ENCODE data around the gene MLX.
"Not testable (repeated sequence)": the region's sequence is repeated elsewhere in the genome, so short reads cannot be mapped to it uniquely, and the experiment has no call there.

MLX gene

GRCh38 chr17:42536372-42537155 lies 30.3 kb upstream of the MLX start:
- DNase-seq: peak; percentile 89

DNA sequence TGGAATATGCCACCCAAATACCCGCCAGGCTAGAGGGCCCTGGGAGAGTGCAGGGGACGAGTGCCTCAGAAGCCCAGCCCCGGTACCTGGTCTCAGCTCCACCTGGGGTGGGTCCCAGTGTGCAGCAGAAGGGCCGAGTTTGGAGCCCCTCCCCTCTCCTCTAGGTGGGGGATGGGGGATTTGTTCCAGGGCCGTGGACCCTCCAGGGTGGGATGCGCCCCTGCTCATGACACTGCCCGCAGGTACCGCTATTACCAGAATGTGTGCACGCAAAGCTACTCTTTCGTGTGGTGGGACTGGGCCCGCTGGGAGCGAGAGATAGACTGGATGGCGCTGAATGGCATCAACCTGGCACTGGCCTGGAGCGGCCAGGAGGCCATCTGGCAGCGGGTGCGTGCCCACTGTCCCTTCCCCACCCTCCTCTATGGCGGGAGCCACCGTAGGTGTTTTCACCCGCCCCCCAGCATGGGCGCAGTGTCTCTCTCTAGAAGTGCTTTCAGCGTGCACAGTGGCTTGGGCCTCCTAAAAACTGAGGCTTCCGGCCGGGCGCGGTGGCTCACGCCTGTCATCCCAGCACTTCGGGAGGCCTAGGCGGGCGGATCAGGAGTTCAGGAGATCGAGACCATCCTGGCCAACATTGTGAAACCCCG lies 29.6 kb upstream of the MLX start:
- DNase-seq: no peak

GRCh38 chr17:42537826-42538451 lies 29.0 kb upstream of the MLX start:
- no peak for DNase-seq

DNA sequence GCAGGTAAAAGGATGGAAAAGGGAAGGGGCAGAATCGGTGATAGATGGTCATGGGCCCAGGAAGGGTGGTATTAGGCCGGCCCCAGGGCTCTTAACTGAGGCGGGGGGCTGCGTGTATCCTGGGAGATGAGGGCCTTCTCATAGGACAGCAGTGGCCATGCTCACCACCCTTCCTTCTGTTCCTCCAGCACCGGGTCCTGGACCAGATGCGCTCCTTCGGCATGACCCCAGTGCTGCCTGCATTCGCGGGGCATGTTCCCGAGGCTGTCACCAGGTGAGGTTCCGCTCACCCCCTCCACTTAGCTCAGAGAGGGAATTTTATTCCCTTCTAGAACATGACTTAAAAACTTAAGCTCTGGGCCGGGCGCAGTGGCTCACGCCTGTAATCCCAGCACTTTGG lies 28.4 kb upstream of the MLX start:
- DNase-seq: no peak

DNA sequence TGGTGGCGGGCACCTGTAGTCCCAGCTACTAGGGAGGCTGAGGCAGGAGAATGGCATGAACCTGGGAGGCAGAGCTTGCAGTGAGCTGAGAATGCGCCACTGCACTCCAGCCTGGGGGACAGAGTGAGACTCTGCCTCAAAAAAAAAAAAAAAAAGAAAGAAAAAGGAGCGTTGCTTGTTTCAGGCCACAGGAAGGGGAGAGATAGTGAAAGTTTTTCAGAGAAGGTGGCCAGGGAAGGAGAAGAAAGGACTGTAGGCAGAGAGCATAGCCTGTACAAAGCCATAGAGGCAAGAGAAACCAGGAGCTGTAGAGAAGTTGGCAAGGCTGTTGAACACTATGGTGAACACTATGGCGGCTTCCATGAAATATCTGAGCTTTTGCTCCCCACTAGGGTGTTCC lies 26.3 kb upstream of the MLX start:
- DNase-seq: not testable (repeated sequence)

DNA sequence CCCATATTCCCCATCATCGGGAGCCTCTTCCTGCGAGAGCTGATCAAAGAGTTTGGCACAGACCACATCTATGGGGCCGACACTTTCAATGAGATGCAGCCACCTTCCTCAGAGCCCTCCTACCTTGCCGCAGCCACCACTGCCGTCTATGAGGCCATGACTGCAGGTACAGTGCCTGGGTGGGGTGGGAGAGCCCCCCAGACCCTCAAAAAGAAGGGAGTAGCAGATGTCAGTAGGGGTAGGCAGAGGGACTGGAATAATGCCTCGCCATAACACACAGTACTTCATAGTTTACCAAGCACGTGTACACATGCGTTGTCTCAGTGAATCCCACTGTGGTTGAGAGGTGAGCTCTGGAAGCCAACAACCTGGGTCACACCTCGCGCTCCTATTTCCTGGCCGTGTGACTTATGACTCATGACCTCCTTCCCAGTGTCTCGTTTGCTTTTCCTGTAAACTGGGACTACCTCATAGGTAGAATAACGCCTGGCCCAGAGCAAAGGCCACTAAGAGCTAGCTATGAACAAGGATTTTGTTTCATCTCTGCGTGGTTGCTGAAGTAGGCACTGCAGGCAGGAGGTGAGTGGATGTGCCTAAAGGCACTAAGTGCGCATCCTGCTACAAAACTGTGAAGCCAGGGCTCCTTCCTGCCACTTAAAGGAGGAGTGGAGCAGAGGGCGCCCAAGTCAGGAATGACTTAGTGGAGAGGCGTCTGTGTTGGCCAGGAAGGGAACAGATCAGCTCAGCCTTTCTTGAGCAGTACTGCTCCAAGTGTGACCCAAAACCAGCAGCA lies 25.7 kb upstream of the MLX start:
- DNase-seq: no peak

- peak; percentile 50 for DNase-seq
These were observed 23.5 kb upstream of the MLX start for GRCh38 chr17:42543190-42544079.

DNA sequence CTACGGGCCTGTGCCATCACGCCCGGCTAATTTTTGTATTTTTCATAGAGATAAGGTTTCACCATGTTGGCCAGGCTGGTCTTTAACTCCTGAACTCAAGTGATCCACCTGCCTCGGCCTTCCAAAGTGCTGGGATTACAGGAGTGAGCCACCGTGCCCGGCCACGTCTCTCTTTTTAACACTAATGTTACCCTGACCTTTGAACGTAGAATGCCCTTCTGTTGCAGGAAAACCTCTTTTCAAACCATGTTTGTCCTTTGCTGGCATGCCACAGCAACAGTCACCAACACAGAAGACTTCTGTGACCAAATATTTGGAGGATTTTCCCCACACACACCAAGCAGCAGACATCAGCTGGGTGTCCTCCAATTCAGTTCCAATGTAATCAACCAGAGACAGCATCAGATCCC lies 22.0 kb upstream of the MLX start:
- DNase-seq: no peak

DNA sequence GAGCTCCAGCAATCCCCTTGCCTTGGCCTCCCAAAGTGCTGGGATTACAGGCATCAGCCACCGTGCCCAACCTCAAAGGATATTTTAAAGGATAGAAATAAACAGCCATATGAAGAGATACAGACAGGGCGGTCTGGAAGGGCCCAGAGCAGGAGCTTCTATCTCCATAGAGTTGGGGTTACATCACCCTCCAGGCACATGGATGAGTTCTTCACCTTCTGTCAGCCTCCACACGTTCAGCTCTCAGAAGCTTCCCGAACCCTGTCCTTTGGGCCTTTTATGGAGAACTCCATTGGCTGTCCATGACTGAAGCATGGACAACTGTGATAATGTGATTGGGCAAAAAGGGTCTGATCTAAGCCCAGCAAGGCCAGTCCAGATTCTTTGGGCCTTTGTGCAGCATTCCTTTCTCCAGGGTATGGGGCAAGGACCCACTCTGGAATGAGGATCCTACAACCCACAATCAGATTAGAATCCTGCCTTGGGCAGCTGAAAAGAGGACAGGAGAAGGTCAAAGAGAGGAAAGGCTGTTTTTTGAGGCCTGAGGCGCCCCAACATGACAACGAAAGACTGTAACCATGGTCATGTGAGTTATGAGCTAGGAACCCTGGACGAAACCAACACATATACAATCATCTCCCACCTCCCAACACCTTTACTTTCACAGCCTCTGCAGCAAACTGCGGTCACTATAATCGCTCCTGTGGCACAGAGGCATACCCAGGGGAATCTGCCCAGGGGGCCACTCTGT lies 21.0 kb upstream of the MLX start:
- not testable (repeated sequence) for DNase-seq

GRCh38 chr17:42547001-42547461 lies 19.9 kb upstream of the MLX start:
- no peak for DNase-seq

DNA sequence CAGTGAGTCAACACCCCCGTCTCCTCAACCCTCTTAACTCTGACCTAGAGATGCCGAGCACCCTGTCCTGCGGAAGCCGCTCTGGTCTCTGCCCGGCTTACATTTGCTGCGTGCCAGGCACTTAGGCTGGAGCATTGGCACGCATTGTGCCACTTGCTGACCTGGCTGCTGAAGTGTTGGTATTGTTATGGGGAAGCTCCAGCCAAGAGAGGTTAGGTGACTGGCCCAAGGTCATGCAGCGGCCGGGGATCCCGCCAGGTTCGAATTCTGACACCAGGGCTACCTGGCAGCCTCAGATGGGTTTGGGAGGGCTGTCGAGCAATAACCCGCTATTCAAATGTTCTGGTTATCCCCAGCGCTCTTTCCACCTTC lies 19.2 kb upstream of the MLX start:
- no peak for DNase-seq

DNA sequence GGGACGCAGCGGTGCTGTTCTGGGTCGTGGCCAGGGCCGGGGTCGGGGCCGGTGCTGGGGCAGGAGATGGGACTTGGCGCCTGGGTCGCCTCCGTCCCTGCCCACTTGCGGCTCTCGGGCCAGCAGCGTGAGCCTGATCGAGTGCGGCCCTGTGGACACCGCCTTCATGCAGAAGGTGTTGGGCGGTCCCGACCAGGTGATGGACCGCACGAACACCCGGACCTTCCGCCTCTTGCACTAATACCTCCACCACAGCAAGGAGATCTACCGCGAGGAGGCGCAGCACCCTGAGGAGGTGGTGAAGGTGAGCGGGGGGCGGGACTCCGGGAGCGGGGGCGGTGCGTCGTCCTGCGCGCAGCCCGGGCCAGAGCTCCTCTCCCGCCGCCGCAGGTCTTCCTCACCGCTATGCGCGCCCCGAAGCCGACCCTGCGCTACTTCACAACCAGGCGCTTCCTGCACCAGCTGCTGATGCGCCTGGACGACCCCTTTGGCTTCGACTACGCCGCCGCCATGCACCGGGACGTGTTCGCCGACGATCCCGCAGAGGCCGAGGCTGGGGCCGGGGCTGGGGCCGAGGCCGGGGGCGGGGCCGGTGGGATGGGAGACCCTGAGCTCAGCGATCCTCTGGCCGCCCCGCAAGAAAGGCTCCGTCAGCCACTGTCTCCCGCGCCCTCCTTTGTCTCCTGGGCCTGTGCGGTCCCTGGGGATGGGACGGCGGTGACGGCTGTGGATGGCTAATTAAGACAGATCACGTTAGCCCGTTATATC lies 18.6 kb upstream of the MLX start:
- peak; percentile 71 for DNase-seq

GRCh38 chr17:42548993-42549755 lies 17.7 kb upstream of the MLX start:
- no peak for DNase-seq

DNA sequence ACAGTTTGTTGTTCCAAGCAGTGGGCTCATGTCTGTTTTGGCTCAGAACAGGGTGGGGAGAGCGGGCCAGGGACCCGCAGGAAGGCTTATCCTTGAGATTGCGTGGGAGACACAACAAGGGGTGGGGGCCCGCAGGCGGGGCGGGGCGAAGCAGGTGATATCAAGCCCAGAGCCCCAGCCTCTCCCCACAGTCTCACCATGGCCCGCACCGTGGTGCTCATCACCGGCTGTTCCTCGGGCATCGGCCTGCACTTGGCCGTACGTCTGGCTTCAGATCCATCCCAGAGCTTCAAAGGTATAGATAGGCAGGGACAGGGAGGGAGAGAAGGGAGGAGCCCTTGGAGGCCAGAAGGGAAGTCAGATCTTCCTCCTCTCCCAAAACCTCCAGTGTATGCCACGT lies 14.2 kb upstream of the MLX start, which contains the start of gene HSD17B1:
HSD17B1 (plus strand) TSS at position 188 of the 400 bp plus-strand sequence; CDS start at position 199, 11 bp downstream.
- DNase-seq: not testable (repeated sequence)

- DNase-seq: no peak
These were observed 13.6 kb upstream of the MLX start for GRCh38 chr17:42553161-42553818.

DNA sequence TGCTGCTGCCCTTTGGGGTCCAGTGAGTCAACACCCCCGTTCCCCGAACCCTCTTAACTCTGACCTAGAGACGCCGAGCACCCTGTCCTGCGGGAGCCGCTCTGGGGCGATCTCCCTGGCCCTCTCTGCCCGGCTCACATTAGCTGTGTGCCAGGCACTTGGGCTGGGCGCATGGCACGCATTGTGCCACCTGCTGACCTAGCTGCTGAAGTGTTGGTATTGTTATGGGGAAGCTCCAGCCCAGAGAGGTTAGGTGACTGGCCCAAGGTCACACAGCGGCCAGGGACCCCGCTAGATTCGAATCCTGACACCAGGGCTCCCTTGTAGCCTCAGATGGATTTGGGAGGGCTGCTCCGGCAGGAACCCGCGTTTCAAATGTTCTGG lies 13.0 kb upstream of the MLX start:
- DNase-seq: no peak

DNA sequence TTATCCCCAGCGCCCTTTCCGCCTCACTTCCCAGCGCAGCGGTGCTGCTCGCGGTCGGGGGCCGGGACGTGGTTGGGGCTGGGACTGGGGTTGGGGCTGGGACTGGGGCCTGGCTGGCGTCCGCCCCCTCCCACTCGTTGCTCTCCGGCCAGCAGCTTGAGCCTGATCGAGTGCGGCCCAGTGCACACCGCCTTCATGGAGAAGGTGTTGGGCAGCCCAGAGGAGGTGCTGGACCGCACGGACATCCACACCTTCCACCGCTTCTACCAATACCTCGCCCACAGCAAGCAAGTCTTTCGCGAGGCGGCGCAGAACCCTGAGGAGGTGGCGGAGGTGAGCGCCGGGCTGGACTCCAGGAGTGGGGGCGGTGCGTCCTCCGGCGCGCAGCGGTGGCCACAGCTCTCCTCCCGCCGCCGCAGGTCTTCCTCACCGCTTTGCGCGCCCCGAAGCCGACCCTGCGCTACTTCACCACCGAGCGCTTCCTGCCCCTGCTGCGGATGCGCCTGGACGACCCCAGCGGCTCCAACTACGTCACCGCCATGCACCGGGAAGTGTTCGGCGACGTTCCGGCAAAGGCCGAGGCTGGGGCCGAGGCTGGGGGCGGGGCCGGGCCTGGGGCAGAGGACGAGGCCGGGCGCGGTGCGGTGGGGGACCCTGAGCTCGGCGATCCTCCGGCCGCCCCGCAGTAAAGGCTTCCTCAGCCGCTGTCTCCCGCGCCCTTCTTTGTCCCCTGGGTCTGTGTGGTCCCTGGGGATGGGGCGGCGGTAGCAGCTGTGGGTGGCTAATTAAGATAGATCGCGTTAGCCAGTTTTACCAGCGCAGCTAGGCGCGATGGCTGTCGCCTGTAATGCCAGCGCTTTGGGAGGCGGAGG lies 12.4 kb upstream of the MLX start:
- peak; percentile 93 for DNase-seq

- DNase-seq: no peak
These were observed 11.7 kb upstream of the MLX start for GRCh38 chr17:42555122-42555622.
